ENCODE data around the gene GSTM1.

Gene GSTM1

DNA sequence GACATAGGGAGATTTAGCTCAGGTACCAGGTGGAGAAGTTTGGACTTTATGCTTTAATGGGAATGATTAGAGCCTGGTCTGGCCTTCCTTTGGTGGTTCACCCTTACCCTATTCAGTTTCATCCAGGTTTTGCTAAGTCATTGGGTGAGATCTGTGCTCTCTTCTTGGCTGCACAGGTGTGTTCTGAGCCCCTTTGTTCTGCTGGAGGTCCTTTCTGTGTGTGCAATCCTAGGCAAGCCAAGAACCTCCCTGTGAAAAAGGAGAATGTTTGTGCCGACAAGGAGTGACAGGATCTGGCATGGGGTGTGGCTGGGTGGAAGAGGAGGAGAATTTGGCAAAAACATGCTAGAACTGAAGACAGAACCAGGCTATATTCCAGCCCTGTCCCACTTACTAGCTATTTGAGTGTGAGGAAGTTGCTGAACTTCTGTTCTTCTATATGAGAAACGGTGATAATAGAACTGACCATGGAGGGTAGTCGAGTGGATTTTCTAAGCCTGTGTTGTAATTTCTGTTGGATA is 29.0 kb downstream of the GSTM1 start:
- Histone ChIP-seq H3K4me2 (ENCODE audit: low read depth, low read length, poor library complexity, severe bottlenecking) (no peak overlapping the region), H3F3A (ENCODE audit: insufficient read depth) (no peaks in the 10 kb centered on the region)
- TF ChIP-seq EZH2phosphoT487 (conservative IDR thresholded peaks at IDR 0.05; ENCODE audit: low read length) (no peak), CTCF (IDR thresholded peaks at IDR 0.05; ENCODE audit: insufficient read depth, low read length, poor library complexity, severe bottlenecking) (no peak)

GRCh38 chr1:109717729-109718128 is 30.1 kb downstream of the GSTM1 start:
- no peaks in the 10 kb centered on the region for H3K36me3 ChIP-seq (ENCODE audit: low read length)
- H4K20me1 ChIP-seq (ENCODE audit: low read depth, low read length), result no peaks in the 10 kb centered on the region
- H3K27me3 ChIP-seq (ENCODE audit: low read length), result no peaks in the 10 kb centered on the region
- no peak overlapping the region for H3K27ac ChIP-seq (ENCODE audit: low read depth, low read length)
- no peaks in the 10 kb centered on the region for H3K9me2 ChIP-seq (replicated peaks; ENCODE audit: insufficient read depth, low read length)
- no peaks in the 10 kb centered on the region for H3K79me2 ChIP-seq (ENCODE audit: insufficient read depth, low read length)
- H3K4me2 ChIP-seq (ENCODE audit: low read depth, low read length, poor library complexity, severe bottlenecking), result no peak overlapping the region
- no peak overlapping the region for H2AFZ ChIP-seq (ENCODE audit: low read depth, low read length, severe bottlenecking)
- TF ChIP-seq CTCF (IDR thresholded peaks at IDR 0.05; ENCODE audit: insufficient read depth, low read length, poor library complexity, severe bottlenecking) (no peak), EZH2phosphoT487 (conservative IDR thresholded peaks at IDR 0.05; ENCODE audit: low read length) (no peak)
- no peaks in the 10 kb centered on the region for H3F3A ChIP-seq (ENCODE audit: insufficient read depth)
- no peaks in the 10 kb centered on the region for H3K9me3 ChIP-seq (ENCODE audit: insufficient read depth, low read length)
- no peak overlapping the region for H3K9ac ChIP-seq (ENCODE audit: low read length)
- H3K4me3 ChIP-seq (ENCODE audit: insufficient read depth, low read length, poor library complexity, severe bottlenecking), result no peak overlapping the region

More for the DNA sequence above, 29.0 kb downstream of the GSTM1 start:
- Histone ChIP-seq H3K4me3 (ENCODE audit: insufficient read depth, low read length, poor library complexity, severe bottlenecking) (no peak overlapping the region), H3K36me3 (ENCODE audit: low read length) (no peaks in the 10 kb centered on the region), H3K9me3 (ENCODE audit: insufficient read depth, low read length) (no peaks in the 10 kb centered on the region), H3K79me2 (ENCODE audit: insufficient read depth, low read length) (no peaks in the 10 kb centered on the region), H3K27ac (ENCODE audit: low read depth, low read length) (no peak overlapping the region), H4K20me1 (ENCODE audit: low read depth, low read length) (no peaks in the 10 kb centered on the region), H3K9me2 (replicated peaks; ENCODE audit: insufficient read depth, low read length) (no peaks in the 10 kb centered on the region), H3K9ac (ENCODE audit: low read length) (no peak overlapping the region), H2AFZ (ENCODE audit: low read depth, low read length, severe bottlenecking) (no peak overlapping the region), H3K27me3 (ENCODE audit: low read length) (no peaks in the 10 kb centered on the region)

DNA sequence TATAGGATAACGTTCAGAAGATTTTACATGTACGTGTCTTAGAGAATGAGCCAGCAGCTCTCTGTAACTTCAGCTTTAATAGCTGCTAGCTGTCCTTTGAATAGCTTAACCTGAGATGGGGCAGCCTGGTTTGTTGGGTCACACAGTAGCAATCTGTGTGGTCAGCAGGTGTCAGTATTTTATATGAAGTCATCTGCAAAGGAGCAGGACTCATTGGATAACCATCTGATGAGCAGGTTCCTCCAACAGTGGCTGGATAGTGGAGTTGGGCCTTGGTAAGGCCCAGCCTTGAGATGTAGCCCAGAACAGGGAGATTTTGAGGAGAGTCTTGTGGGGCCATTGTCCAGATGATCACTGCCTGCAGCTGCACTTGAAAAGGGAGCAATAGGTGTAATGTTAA is 30.9 kb downstream of the GSTM1 start:
- Histone ChIP-seq H3K36me3 (ENCODE audit: low read length) (no peaks in the 10 kb centered on the region), H3K27me3 (ENCODE audit: low read length) (no peaks in the 10 kb centered on the region), H3F3A (ENCODE audit: insufficient read depth) (no peaks in the 10 kb centered on the region), H3K79me2 (ENCODE audit: insufficient read depth, low read length) (no peaks in the 10 kb centered on the region), H3K27ac (ENCODE audit: low read depth, low read length) (no peak overlapping the region), H3K4me2 (ENCODE audit: low read depth, low read length, poor library complexity, severe bottlenecking) (no peak overlapping the region), H4K20me1 (ENCODE audit: low read depth, low read length) (no peaks in the 10 kb centered on the region), H3K9me2 (replicated peaks; ENCODE audit: insufficient read depth, low read length) (no peaks in the 10 kb centered on the region), H3K9ac (ENCODE audit: low read length) (no peak overlapping the region), H3K9me3 (ENCODE audit: insufficient read depth, low read length) (no peaks in the 10 kb centered on the region), H2AFZ (ENCODE audit: low read depth, low read length, severe bottlenecking) (no peak overlapping the region), H3K4me3 (ENCODE audit: insufficient read depth, low read length, poor library complexity, severe bottlenecking) (no peak overlapping the region)
- TF ChIP-seq EZH2phosphoT487 (conservative IDR thresholded peaks at IDR 0.05; ENCODE audit: low read length) (no peak), CTCF (IDR thresholded peaks at IDR 0.05; ENCODE audit: insufficient read depth, low read length, poor library complexity, severe bottlenecking) (no peak)

Measured in SU-DHL-6 (cell line).